Measurements from ENCODE around the gene FOXO3. TPM values are rescaled to one million over a fixed set of nuclear protein-coding genes. Genes with fewer than 3 reads are reported as not detected.

Gene FOXO3
- total RNA-seq, 2 experiments from 2014 or later = 19.1 to 19.3 TPM

- DNase-seq = no peak
- ChIA-PET POLR2A (no interaction called here), CTCF (interaction anchor here (0.6 kb wide), 1 partner anchor 354 kb away, joined by 3 read pairs; no protein-coding TSS in a partner anchor)
- no peak overlapping the region for H3K4me3 Mint-ChIP-seq
- peaks cover 13% of the 10 kb centered on the region for H3K36me3 Mint-ChIP-seq (ENCODE audit: low read depth)
- no peak overlapping the region for H3K27ac Mint-ChIP-seq
- no peaks in the 10 kb centered on the region for H3K9me3 Mint-ChIP-seq
- H3K27me3 Mint-ChIP-seq = no peaks in the 10 kb centered on the region
- peaks cover 17% of the 10 kb centered on the region for H3K4me1 Mint-ChIP-seq
Observed at GRCh38 chr6:108686896-108687295, 126.2 kb downstream of the FOXO3 start.

DNA sequence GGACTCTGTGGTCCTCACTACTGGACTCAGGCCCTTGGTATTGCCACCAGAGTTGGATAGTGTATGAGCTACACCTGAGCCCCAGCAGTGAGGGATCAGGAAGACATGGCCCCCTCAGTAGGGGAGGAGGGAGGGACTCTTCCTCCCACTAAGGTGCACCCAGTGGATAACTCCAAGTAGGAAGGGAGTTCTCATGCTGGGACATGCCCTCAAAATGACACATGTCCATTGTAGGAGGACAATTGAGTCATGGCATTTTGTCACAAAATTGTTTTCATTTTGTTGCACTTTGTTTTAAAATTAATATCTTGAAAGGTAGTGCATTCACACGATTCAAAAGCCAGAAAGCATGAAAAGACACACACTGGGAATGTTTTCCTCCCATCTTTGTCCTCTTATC lies 127.2 kb downstream of the FOXO3 start:
- no peak for DNase-seq
- Mint-ChIP-seq H3K9me3 (no peaks in the 10 kb centered on the region), H3K4me3 (no peak overlapping the region), H3K27me3 (no peaks in the 10 kb centered on the region), H3K36me3 (ENCODE audit: low read depth) (peaks cover 13% of the 10 kb centered on the region), H3K4me1 (peaks cover 17% of the 10 kb centered on the region), H3K27ac (no peak overlapping the region)
- CTCF ChIA-PET = no interaction called here
- POLR2A ChIA-PET = no interaction called here

- POLR2A ChIA-PET = no interaction called here
- Mint-ChIP-seq H3K27me3 (no peaks in the 10 kb centered on the region), H3K9me3 (no peaks in the 10 kb centered on the region), H3K36me3 (ENCODE audit: low read depth) (peaks cover 11% of the 10 kb centered on the region), H3K27ac (no peak overlapping the region), H3K4me1 (peaks cover 14% of the 10 kb centered on the region), H3K4me3 (no peak overlapping the region)
- CTCF ChIA-PET = no interaction called here
- DNase-seq = no peak
Observed at GRCh38 chr6:108689272-108690161, 128.8 kb downstream of the FOXO3 start.

GRCh38 chr6:108690326-108691049 lies 129.8 kb downstream of the FOXO3 start:
- peaks cover 5% of the 10 kb centered on the region for H3K4me1 Mint-ChIP-seq
- no peak for DNase-seq
- CTCF ChIA-PET = interaction anchor here (0.7 kb wide), 1 partner anchor 1702 kb away, joined by 3 read pairs; no protein-coding TSS in a partner anchor

DNA sequence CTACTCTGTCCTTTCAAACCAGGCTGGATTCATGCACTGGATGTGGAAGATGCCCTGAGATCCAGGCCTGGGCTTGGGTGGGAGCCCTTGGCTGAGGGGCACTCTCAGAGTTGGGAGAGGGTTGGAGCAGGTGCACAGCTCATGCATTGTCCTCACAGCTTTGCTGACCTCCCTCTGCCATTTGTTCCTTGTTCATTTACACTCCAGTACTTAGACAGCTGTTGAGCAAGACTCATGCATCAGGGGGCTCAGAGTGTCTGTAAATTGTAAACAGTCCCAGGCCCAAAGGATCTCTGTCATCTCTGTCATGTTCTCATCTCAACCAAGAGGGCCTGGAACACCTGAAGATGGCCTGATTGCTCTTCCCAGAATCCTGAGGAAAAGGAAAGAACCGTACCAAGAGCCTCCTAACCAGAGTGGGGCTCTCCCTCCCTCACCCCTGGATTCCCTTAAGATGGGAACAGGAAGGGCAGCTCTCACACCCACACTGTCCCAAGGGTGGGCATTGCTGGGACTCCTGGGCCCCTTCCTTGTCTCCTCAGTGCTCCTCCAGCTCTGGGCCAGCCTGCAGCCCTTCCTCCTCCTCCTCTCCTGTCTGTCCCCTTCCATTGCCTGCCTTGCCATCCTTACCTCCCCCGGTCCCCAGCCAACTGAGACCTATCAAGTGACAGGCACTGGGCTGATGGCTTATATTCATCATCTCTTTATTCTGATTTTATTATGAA lies 132.9 kb downstream of the FOXO3 start:
- H3K4me1 Mint-ChIP-seq = no peaks in the 10 kb centered on the region

More at GRCh38 chr6:108690326-108691049, 129.8 kb downstream of the FOXO3 start:
- H3K27me3 Mint-ChIP-seq = no peaks in the 10 kb centered on the region
- H3K27ac Mint-ChIP-seq = no peak overlapping the region
- H3K9me3 Mint-ChIP-seq = no peaks in the 10 kb centered on the region
- H3K36me3 Mint-ChIP-seq (ENCODE audit: low read depth) = peaks cover 9% of the 10 kb centered on the region
- POLR2A ChIA-PET = no interaction called here
- H3K4me3 Mint-ChIP-seq = no peak overlapping the region

DNA sequence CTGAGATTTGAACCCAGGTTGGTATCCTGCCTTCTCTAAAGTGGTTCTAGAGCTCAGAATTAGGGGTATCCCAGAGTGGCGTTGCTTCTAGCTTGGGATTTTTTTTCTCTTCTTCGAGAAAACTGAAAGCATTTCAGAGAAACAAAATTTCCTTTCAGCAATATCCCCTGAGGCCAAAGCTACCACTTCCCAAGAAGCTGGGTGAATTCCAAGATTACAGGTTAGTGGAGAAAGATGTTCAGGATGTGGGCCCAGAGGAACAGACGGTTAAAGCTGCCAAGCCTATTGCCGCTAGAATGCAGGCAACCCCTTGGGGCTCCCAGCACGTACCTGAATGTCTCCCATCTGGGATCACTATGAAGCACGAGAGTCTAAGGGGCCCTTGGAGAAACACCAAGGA lies 134.1 kb downstream of the FOXO3 start:
- no peaks in the 10 kb centered on the region for H3K4me1 Mint-ChIP-seq
- POLR2A ChIA-PET = no interaction called here
- no peak for DNase-seq
- no peak overlapping the region for H3K4me3 Mint-ChIP-seq
- no peaks in the 10 kb centered on the region for H3K9me3 Mint-ChIP-seq
- H3K27me3 Mint-ChIP-seq = no peaks in the 10 kb centered on the region
- no peak overlapping the region for H3K27ac Mint-ChIP-seq
- H3K36me3 Mint-ChIP-seq (ENCODE audit: low read depth) = no peaks in the 10 kb centered on the region
- CTCF ChIA-PET = no interaction called here

More for the DNA sequence above, 132.9 kb downstream of the FOXO3 start:
- no peak overlapping the region for H3K27ac Mint-ChIP-seq
- no peak overlapping the region for H3K4me3 Mint-ChIP-seq
- ChIA-PET CTCF (no interaction called here), POLR2A (no interaction called here)
- DNase-seq = no peak
- H3K36me3 Mint-ChIP-seq (ENCODE audit: low read depth) = no peaks in the 10 kb centered on the region
- no peaks in the 10 kb centered on the region for H3K9me3 Mint-ChIP-seq
- H3K27me3 Mint-ChIP-seq = no peaks in the 10 kb centered on the region

GRCh38 chr6:108697561-108698161 lies 136.9 kb downstream of the FOXO3 start:
- Mint-ChIP-seq H3K4me1 (peaks cover 3% of the 10 kb centered on the region), H3K27me3 (no peaks in the 10 kb centered on the region), H3K36me3 (ENCODE audit: low read depth) (no peaks in the 10 kb centered on the region), H3K4me3 (no peak overlapping the region), H3K27ac (no peak overlapping the region), H3K9me3 (peaks cover 9% of the 10 kb centered on the region)
- DNase-seq = no peak
- ChIA-PET POLR2A (no interaction called here), CTCF (no interaction called here)

DNA sequence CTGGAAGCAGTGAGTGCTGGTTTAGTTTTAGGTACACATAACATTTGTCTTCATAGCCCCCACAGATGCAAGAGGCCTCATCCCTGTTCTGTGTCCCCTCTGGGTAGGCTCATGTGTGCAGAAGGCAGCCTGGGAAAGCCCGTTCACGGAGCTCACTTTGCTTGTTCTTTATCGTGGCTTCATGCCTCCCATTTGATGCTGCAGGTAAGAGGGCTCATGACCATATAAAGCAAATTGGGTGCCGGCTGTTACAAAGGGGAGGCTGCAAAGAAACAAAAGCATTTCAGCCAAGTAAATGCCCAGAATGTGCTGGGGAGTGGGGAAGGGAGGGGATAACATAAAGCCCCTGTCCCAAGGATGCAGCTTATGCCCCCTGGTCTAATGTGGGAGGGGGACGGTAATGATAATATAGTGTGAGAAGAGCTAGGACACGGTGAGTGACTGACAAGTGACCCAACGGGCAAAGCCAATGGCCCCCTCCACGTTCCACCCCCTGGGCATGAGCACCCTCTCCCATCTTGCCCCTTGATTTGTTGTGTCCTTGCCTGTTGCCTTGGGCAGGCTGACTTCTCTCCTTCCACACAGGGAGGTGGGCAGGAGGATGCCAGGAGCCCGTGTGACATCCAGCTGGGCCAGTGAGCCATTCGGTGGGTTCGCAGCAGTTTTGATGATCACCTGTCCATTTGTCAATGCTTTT lies 138.0 kb downstream of the FOXO3 start:
- Mint-ChIP-seq H3K9me3 (peaks cover 12% of the 10 kb centered on the region), H3K27me3 (no peaks in the 10 kb centered on the region), H3K4me3 (no peak overlapping the region), H3K36me3 (ENCODE audit: low read depth) (no peaks in the 10 kb centered on the region), H3K27ac (no peak overlapping the region), H3K4me1 (peaks cover 7% of the 10 kb centered on the region)
- no peak for DNase-seq
- POLR2A ChIA-PET = no interaction called here
- CTCF ChIA-PET = no interaction called here

GRCh38 chr6:108699290-108700041 lies 138.7 kb downstream of the FOXO3 start:
- no peaks in the 10 kb centered on the region for H3K36me3 Mint-ChIP-seq (ENCODE audit: low read depth)
- ChIA-PET POLR2A (no interaction called here), CTCF (no interaction called here)
- peaks cover 7% of the 10 kb centered on the region for H3K4me1 Mint-ChIP-seq
- no peak overlapping the region for H3K4me3 Mint-ChIP-seq
- H3K27me3 Mint-ChIP-seq = no peaks in the 10 kb centered on the region
- DNase-seq = no peak
- no peak overlapping the region for H3K27ac Mint-ChIP-seq
- H3K9me3 Mint-ChIP-seq = peaks cover 12% of the 10 kb centered on the region

DNA sequence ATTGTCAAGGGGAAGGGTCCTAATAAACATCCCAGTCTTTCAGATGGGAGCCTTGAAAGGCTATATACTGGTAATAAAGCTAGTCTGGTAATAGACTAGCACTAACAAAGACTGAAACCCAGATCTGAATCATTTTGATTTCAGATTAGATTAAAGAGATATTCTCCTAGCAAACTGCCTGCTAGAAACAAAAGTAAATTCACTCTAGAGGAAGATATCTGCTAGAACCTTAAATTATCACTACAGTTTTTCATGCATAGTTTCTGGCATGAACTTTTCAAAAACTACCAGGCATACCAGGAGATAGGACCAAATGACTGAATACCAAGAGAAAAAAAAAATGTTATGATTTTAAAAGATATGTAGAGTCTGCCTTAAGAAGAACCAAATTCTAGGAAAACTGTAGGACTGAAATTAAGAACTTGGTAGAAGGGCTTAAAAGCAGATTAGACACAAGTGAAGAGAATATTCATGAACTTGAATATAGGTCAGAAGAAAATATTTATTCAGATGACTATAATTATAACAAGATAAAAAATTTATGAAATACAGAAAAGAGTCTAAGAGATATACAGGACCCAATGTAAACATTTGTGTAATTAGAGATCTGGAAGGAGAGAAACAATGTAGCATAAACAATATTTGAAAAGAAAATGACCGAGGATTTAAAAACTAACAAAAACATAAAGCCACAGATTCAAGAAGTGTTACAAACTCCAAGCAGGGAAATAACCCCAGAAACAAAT lies 141.6 kb downstream of the FOXO3 start:
- Mint-ChIP-seq H3K4me3 (no peak overlapping the region), H3K27me3 (no peaks in the 10 kb centered on the region), H3K36me3 (ENCODE audit: low read depth) (no peaks in the 10 kb centered on the region), H3K27ac (no peak overlapping the region), H3K4me1 (peaks cover 7% of the 10 kb centered on the region), H3K9me3 (peaks cover 16% of the 10 kb centered on the region)
- no peak for DNase-seq
- ChIA-PET POLR2A (no interaction called here), CTCF (no interaction called here)

- no peak overlapping the region for H3K27ac Mint-ChIP-seq
- ChIA-PET POLR2A (no interaction called here), CTCF (no interaction called here)
- peaks cover 9% of the 10 kb centered on the region for H3K4me1 Mint-ChIP-seq
- no peaks in the 10 kb centered on the region for H3K27me3 Mint-ChIP-seq
- peaks cover 14% of the 10 kb centered on the region for H3K9me3 Mint-ChIP-seq
- DNase-seq = no peak
- no peak overlapping the region for H3K4me3 Mint-ChIP-seq
- H3K36me3 Mint-ChIP-seq (ENCODE audit: low read depth) = no peaks in the 10 kb centered on the region
Observed at GRCh38 chr6:108706649-108707048, 145.9 kb downstream of the FOXO3 start.

Data from activated CD4-positive, alpha-beta memory T cell treated with anti-CD3 and anti-CD28 coated beads, Interleukin-2, amount 10 ng/mL, durations not matched to agents 7 days and 5 days (primary cell).